ENCODE results near the gene CSNK2B. TPM values are rescaled to one million over a fixed set of nuclear protein-coding genes. Genes with fewer than 3 reads are reported as not detected.

CSNK2B gene
- polyA plus RNA-seq, 2 donors, result 140 to 187 TPM

GRCh38 chr6:31652925-31653724 lies 12.8 kb upstream of the CSNK2B start:
- WGBS, 2 donors, result 7 to 8% methylated on average over 37 of the region's 37 CpGs
- H3K4me1 ChIP-seq (ENCODE audit: control insufficient read depth in 2 of 2, insufficient read depth in 2 of 2, low read length in 1 of 2), result peaks cover 0 to 5% of the 10 kb centered on the region in 2 donors
- H3K4me3 ChIP-seq (ENCODE audit: low read depth in 1 of 2, low read length in 2 of 2), result peak overlapping the region; percentile 64 to 76
- H3K9me3 ChIP-seq (ENCODE audit: control insufficient read depth in 2 of 2, insufficient read depth in 1 of 2, low read depth in 1 of 2, low read length in 1 of 2), result no peaks in the 10 kb centered on the region
- H3K27me3 ChIP-seq (ENCODE audit: control insufficient read depth in 1 of 2, insufficient read depth in 2 of 2, low read length in 2 of 2), result no peaks in the 10 kb centered on the region
- peak overlapping the region; percentile 99 to 100 for H3K27ac ChIP-seq (ENCODE audit: low read depth in 2 of 2, low read length in 1 of 2)
- H3K36me3 ChIP-seq (ENCODE audit: control insufficient read depth in 2 of 2, insufficient read depth in 2 of 2, low read length in 1 of 2), result peaks cover 10 to 18% of the 10 kb centered on the region in 2 donors

GRCh38 chr6:31654574-31655348 lies 11.1 kb upstream of the CSNK2B start:
- 88 to 90% methylated on average over 8 of the region's 8 CpGs for WGBS, 2 donors
- no peaks in the 10 kb centered on the region for H3K9me3 ChIP-seq (ENCODE audit: control insufficient read depth in 2 of 2, insufficient read depth in 1 of 2, low read depth in 1 of 2, low read length in 1 of 2)

GRCh38 chr6:31655349-31656237 lies 10.3 kb upstream of the CSNK2B start, which contains the start of gene APOM:
APOM (plus strand) TSS chr6:31655894; CDS start chr6:31655967, 73 bp downstream.
- Histone ChIP-seq H3K36me3 (ENCODE audit: control insufficient read depth in 2 of 2, insufficient read depth in 2 of 2, low read length in 1 of 2) (peaks cover 0 to 8% of the 10 kb centered on the region in 2 donors), H3K9me3 (ENCODE audit: control insufficient read depth in 2 of 2, insufficient read depth in 1 of 2, low read depth in 1 of 2, low read length in 1 of 2) (no peaks in the 10 kb centered on the region), H3K4me3 (ENCODE audit: low read depth in 1 of 2, low read length in 2 of 2) (no peak within 1 kb of the TSS), H3K4me1 (ENCODE audit: control insufficient read depth in 2 of 2, insufficient read depth in 2 of 2, low read length in 1 of 2) (peaks cover 12 to 18% of the 10 kb centered on the region in 2 donors), H3K27ac (ENCODE audit: low read depth in 2 of 2, low read length in 1 of 2) (no peak within 1 kb of the TSS), H3K27me3 (ENCODE audit: control insufficient read depth in 1 of 2, insufficient read depth in 2 of 2, low read length in 2 of 2) (no peaks in the 10 kb centered on the region)
- 67 to 81% methylated on average over 8 of the region's 8 CpGs for WGBS, 2 donors

More at GRCh38 chr6:31654574-31655348, 11.1 kb upstream of the CSNK2B start:
- no peak overlapping the region for H3K27ac ChIP-seq (ENCODE audit: low read depth in 2 of 2, low read length in 1 of 2)
- no peak overlapping the region for H3K4me3 ChIP-seq (ENCODE audit: low read depth in 1 of 2, low read length in 2 of 2)
- peaks cover 12 to 18% of the 10 kb centered on the region in 2 donors for H3K4me1 ChIP-seq (ENCODE audit: control insufficient read depth in 2 of 2, insufficient read depth in 2 of 2, low read length in 1 of 2)
- peaks cover 0 to 8% of the 10 kb centered on the region in 2 donors for H3K36me3 ChIP-seq (ENCODE audit: control insufficient read depth in 2 of 2, insufficient read depth in 2 of 2, low read length in 1 of 2)
- H3K27me3 ChIP-seq (ENCODE audit: control insufficient read depth in 1 of 2, insufficient read depth in 2 of 2, low read length in 2 of 2), result no peaks in the 10 kb centered on the region

- H3K4me1 ChIP-seq (ENCODE audit: control insufficient read depth in 2 of 2, insufficient read depth in 2 of 2, low read length in 1 of 2), result peaks cover 12 to 16% of the 10 kb centered on the region in 2 donors
These were observed 8.3 kb upstream of the CSNK2B start for GRCh38 chr6:31657406-31658157.

GRCh38 chr6:31658158-31658688 lies 7.7 kb upstream of the CSNK2B start:
- no peak overlapping the region for H3K4me3 ChIP-seq (ENCODE audit: low read depth in 1 of 2, low read length in 2 of 2)

More at GRCh38 chr6:31657406-31658157, 8.3 kb upstream of the CSNK2B start:
- no peaks in the 10 kb centered on the region for H3K27me3 ChIP-seq (ENCODE audit: control insufficient read depth in 1 of 2, insufficient read depth in 2 of 2, low read length in 2 of 2)
- peaks cover 0 to 13% of the 10 kb centered on the region in 2 donors for H3K36me3 ChIP-seq (ENCODE audit: control insufficient read depth in 2 of 2, insufficient read depth in 2 of 2, low read length in 1 of 2)
- no peak overlapping the region for H3K4me3 ChIP-seq (ENCODE audit: low read depth in 1 of 2, low read length in 2 of 2)
- no peaks in the 10 kb centered on the region for H3K9me3 ChIP-seq (ENCODE audit: control insufficient read depth in 2 of 2, insufficient read depth in 1 of 2, low read depth in 1 of 2, low read length in 1 of 2)
- H3K27ac ChIP-seq (ENCODE audit: low read depth in 2 of 2, low read length in 1 of 2), result no peak overlapping the region
- WGBS, 2 donors, result 69 to 79% methylated on average over 6 of the region's 6 CpGs

GRCh38 chr6:31658983-31659648 lies 6.8 kb upstream of the CSNK2B start:
- 78 to 79% methylated on average over 13 of the region's 13 CpGs for WGBS, 2 donors
- peaks cover 0 to 13% of the 10 kb centered on the region in 2 donors for H3K36me3 ChIP-seq (ENCODE audit: control insufficient read depth in 2 of 2, insufficient read depth in 2 of 2, low read length in 1 of 2)
- H3K9me3 ChIP-seq (ENCODE audit: control insufficient read depth in 2 of 2, insufficient read depth in 1 of 2, low read depth in 1 of 2, low read length in 1 of 2), result no peaks in the 10 kb centered on the region
- H3K4me1 ChIP-seq (ENCODE audit: control insufficient read depth in 2 of 2, insufficient read depth in 2 of 2, low read length in 1 of 2), result peaks cover 15 to 21% of the 10 kb centered on the region in 2 donors
- H3K27me3 ChIP-seq (ENCODE audit: control insufficient read depth in 1 of 2, insufficient read depth in 2 of 2, low read length in 2 of 2), result no peaks in the 10 kb centered on the region
- H3K27ac ChIP-seq (ENCODE audit: low read depth in 2 of 2, low read length in 1 of 2), result peak overlapping the region; percentile 94 to 95
- peak overlapping the region; percentile 71 to 88 for H3K4me3 ChIP-seq (ENCODE audit: low read depth in 1 of 2, low read length in 2 of 2)

More at GRCh38 chr6:31658158-31658688, 7.7 kb upstream of the CSNK2B start:
- no peaks in the 10 kb centered on the region for H3K27me3 ChIP-seq (ENCODE audit: control insufficient read depth in 1 of 2, insufficient read depth in 2 of 2, low read length in 2 of 2)
- H3K36me3 ChIP-seq (ENCODE audit: control insufficient read depth in 2 of 2, insufficient read depth in 2 of 2, low read length in 1 of 2), result peaks cover 0 to 13% of the 10 kb centered on the region in 2 donors
- H3K27ac ChIP-seq (ENCODE audit: low read depth in 2 of 2, low read length in 1 of 2), result no peak overlapping the region
- WGBS, 2 donors, result 72 to 75% methylated on average over 4 of the region's 4 CpGs
- peaks cover 12 to 19% of the 10 kb centered on the region in 2 donors for H3K4me1 ChIP-seq (ENCODE audit: control insufficient read depth in 2 of 2, insufficient read depth in 2 of 2, low read length in 1 of 2)
- no peaks in the 10 kb centered on the region for H3K9me3 ChIP-seq (ENCODE audit: control insufficient read depth in 2 of 2, insufficient read depth in 1 of 2, low read depth in 1 of 2, low read length in 1 of 2)

- no peaks in the 10 kb centered on the region for H3K9me3 ChIP-seq (ENCODE audit: control insufficient read depth in 2 of 2, insufficient read depth in 1 of 2, low read depth in 1 of 2, low read length in 1 of 2)
- H3K4me3 ChIP-seq (ENCODE audit: low read depth in 1 of 2, low read length in 2 of 2), result peak overlapping the region; percentile 71 to 88
- 11 to 13% methylated on average over 13 of the region's 13 CpGs for WGBS, 2 donors
- peak overlapping the region; percentile 94 to 95 for H3K27ac ChIP-seq (ENCODE audit: low read depth in 2 of 2, low read length in 1 of 2)
- peaks cover 0 to 13% of the 10 kb centered on the region in 2 donors for H3K36me3 ChIP-seq (ENCODE audit: control insufficient read depth in 2 of 2, insufficient read depth in 2 of 2, low read length in 1 of 2)
- H3K4me1 ChIP-seq (ENCODE audit: control insufficient read depth in 2 of 2, insufficient read depth in 2 of 2, low read length in 1 of 2), result peaks cover 15 to 21% of the 10 kb centered on the region in 2 donors
- no peaks in the 10 kb centered on the region for H3K27me3 ChIP-seq (ENCODE audit: control insufficient read depth in 1 of 2, insufficient read depth in 2 of 2, low read length in 2 of 2)
These were observed 6.1 kb upstream of the CSNK2B start for GRCh38 chr6:31659649-31660380.
